Caco-2 (cell line): Measurements from ENCODE around the gene UBE2E2. TPM values are rescaled to one million over a fixed set of nuclear protein-coding genes. Genes with fewer than 3 reads are reported as not detected.

Experiments used
- BruUV-seq: library from RNA; stranded (reverse); fragments of 400-500 nt; replicated peaks from 2 replicates; lab custom pipeline; 2021; lab: Mats Ljungman, UMichigan
- CTCF ChIA-PET: fragments of 300-600 bp; sonication (Branson Sonifier 250); formaldehyde crosslinking; loops from one replicate; lab custom pipeline; 2022; ENCODE audit warnings: antibody characterized with exemption; lab: Charles Lee
- POLR2A ChIA-PET: fragments of 300-600 bp; sonication (Branson Sonifier 250); formaldehyde crosslinking; loops from one replicate; lab custom pipeline; 2022; ENCODE audit warnings: antibody characterized with exemption; lab: Charles Lee
- DNase-seq, 2 experiments: peaks; one replicate each; pipeline versions ENCODE4 v3.0.0 to v3.0.0-alpha.2; 2020 to 2022
- H3K27me3 ChIP-seq: replicated peaks from 2 replicates; pipeline ENCODE4 v1.6.0; 2011; ENCODE audit warnings: low read length; ENCODE audit not compliant: control insufficient read depth, insufficient read depth
- H3K36me3 ChIP-seq: 2 replicates; pipeline ENCODE4 v1.5.1; 2011; ENCODE audit warnings: low read length; ENCODE audit not compliant: control insufficient read depth, insufficient read depth
- H3K4me1 ChIP-seq: fragments of 250-450 bp; sonication (Bioruptor Pico); 2 replicates; pipeline ENCODE4 v1.5.1; 2020; ENCODE audit warnings: mild to moderate bottlenecking
- H3K4me3 ChIP-seq: 2 replicates; pipeline ENCODE4 v1.5.1; 2011; ENCODE audit warnings: low read depth, mild to moderate bottlenecking, control low read depth, low read length
- H3K9me3 ChIP-seq: fragments of 250-450 bp; sonication (Bioruptor Pico); 2 replicates; pipeline ENCODE4 v1.5.1; 2020; ENCODE audit warnings: mild to moderate bottlenecking, moderate library complexity
- H3K27ac Mint-ChIP-seq: one replicate; pipeline ENCODE4 v1.8.0; 2022; ENCODE audit warnings: mixed read lengths; ENCODE audit not compliant: unreplicated experiment
- H3K27me3 Mint-ChIP-seq: one replicate; pipeline ENCODE4 v1.8.0; 2022; ENCODE audit warnings: mixed read lengths; ENCODE audit not compliant: insufficient read depth, unreplicated experiment
- H3K36me3 Mint-ChIP-seq: one replicate; pipeline ENCODE4 v1.8.0; 2022; ENCODE audit warnings: mild to moderate bottlenecking, mixed read lengths; ENCODE audit not compliant: insufficient read depth, unreplicated experiment
- H3K4me1 Mint-ChIP-seq: one replicate; pipeline ENCODE4 v1.8.0; 2022; ENCODE audit warnings: low read depth, mixed read lengths; ENCODE audit not compliant: unreplicated experiment
- H3K4me3 Mint-ChIP-seq: one replicate; pipeline ENCODE4 v1.8.0; 2022; ENCODE audit warnings: mild to moderate bottlenecking, moderate library complexity, mixed read lengths; ENCODE audit not compliant: unreplicated experiment
- H3K9me3 Mint-ChIP-seq: one replicate; pipeline ENCODE4 v1.8.0; 2022; ENCODE audit warnings: mixed read lengths; ENCODE audit not compliant: unreplicated experiment
- CTCF ChIP-seq, 2 experiments: fragments of 200-600 bp in 1 of 2; IDR thresholded peaks; 1 replicate in 1 of 2; 2 replicates in 1 of 2; pipeline versions ENCODE4 v1.5.1 to v1.8.0; 2011 to 2022; ENCODE audit warnings: antibody characterized with exemption in 1 of 2, control low read depth in 1 of 2, inconsistent platforms in 1 of 2, low read depth in 1 of 2, low read length in 1 of 2, mild to moderate bottlenecking in 1 of 2, moderate library complexity in 1 of 2; ENCODE audit not compliant: insufficient read depth in 1 of 2, severe bottlenecking in 1 of 2, unreplicated experiment in 1 of 2
- intact Hi-C: fragments of 100-400 bp; cut with micrococcal nuclease; formaldehyde crosslinking; loops from one replicate; pipeline ENCODE4 v1.10.0; 2022; ENCODE audit not compliant: unreplicated experiment
- total RNA-seq: library from RNA; stranded (reverse); gene quantifications from 2 replicates; pipeline ENCODE4 v1.2.3, GENCODE V29; 2022

Gene UBE2E2
- total RNA-seq, 1 experiment from 2014 or later, result 83.8 TPM

DNA sequence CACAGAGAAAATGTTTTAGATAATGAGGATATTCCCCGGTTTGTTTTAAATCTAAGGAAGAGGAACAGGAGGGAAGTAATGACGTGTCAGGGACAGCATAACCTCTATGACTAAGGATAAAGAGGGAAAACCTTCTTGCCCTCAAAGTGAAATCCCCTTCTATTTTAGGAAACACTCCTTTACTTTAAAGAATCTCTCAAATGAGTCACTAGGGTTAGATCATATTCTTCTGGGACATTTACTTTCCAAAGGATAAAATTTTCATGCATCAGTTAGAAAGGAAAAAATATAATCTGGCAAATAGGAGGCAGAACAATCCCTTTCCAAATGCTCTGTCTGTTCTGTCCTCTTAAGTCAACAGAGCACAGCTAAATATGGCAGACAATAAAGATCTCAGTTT lies 43.2 kb upstream of the UBE2E2 start:
- POLR2A ChIA-PET, result no interaction called here
- Histone ChIP-seq H3K27me3 (no peaks in the 10 kb centered on the region), H3K36me3 (no peaks in the 10 kb centered on the region), H3K4me3 (no peak overlapping the region), H3K4me1 (no peaks in the 10 kb centered on the region), H3K9me3 (peaks cover 6% of the 10 kb centered on the region; the same call in 1 of the 2 replicates)
- H3K4me3 Mint-ChIP-seq, result no peak overlapping the region
- H3K27ac Mint-ChIP-seq, result no peak overlapping the region
- intact Hi-C loops, result no loop called here
- H3K9me3 Mint-ChIP-seq, result peaks cover 9% of the 10 kb centered on the region
- BruUV-seq, result no TSS peak
- TF ChIP-seq CTCF (IDR thresholded peaks at IDR 0.05; ENCODE audit: insufficient read depth in 1 of 2, low read depth in 1 of 2, low read length in 1 of 2, severe bottlenecking in 1 of 2, unreplicated experiment in 1 of 2), result no peak
- H3K4me1 Mint-ChIP-seq, result peaks cover 17% of the 10 kb centered on the region
- no peaks in the 10 kb centered on the region for H3K36me3 Mint-ChIP-seq
- peaks cover 3% of the 10 kb centered on the region for H3K27me3 Mint-ChIP-seq
- CTCF ChIA-PET, result no interaction called here
- no peak for DNase-seq

- no peak overlapping the region for H3K27ac Mint-ChIP-seq
- Histone ChIP-seq H3K4me3 (no peak overlapping the region), H3K4me1 (no peaks in the 10 kb centered on the region), H3K36me3 (no peaks in the 10 kb centered on the region), H3K27me3 (no peaks in the 10 kb centered on the region), H3K9me3 (no peaks in the 10 kb centered on the region)
- no TSS peak for BruUV-seq
- ChIA-PET CTCF (no interaction called here), POLR2A (no interaction called here)
- peaks cover 3% of the 10 kb centered on the region for H3K27me3 Mint-ChIP-seq
- no peaks in the 10 kb centered on the region for H3K36me3 Mint-ChIP-seq
- TF ChIP-seq CTCF (IDR thresholded peaks at IDR 0.05; ENCODE audit: insufficient read depth in 1 of 2, low read depth in 1 of 2, low read length in 1 of 2, severe bottlenecking in 1 of 2, unreplicated experiment in 1 of 2), result no peak
- DNase-seq, result no peak
- no peak overlapping the region for H3K4me3 Mint-ChIP-seq
- peaks cover 9% of the 10 kb centered on the region for H3K9me3 Mint-ChIP-seq
- peaks cover 17% of the 10 kb centered on the region for H3K4me1 Mint-ChIP-seq
- intact Hi-C loops, result no loop called here
These were observed 41.8 kb upstream of the UBE2E2 start for GRCh38 chr3:23161308-23161707.

DNA sequence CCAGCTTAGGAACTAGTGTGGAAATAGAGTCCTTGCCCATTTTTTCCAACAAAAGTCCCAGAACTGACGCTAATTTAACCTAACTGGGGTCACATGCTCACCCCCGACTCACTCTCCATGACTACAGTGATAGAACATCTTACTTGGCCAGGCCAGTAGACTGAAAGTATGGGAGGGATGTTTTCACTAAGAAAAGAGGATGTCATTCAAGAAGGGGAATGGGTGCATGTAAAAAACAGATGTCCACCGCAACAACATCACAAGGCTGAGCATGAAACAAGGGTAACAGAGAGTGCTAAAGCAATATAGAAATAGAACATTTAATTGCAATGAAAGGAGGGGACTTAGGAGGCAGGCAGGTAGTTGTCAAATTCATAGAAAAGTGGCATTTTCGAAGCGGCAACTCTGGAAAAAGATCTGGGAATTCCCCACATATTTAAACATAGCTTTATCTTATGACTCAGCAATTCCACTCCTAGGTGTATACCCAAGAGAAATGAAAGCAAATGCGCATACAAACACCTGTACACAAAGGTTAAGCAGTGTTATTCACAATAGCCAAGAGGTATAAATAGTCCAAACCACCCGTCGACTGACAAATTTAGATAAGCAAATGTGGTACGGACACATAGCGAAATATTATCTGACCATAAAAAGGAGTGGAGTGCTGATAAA lies 41.1 kb upstream of the UBE2E2 start:
- no peaks in the 10 kb centered on the region for H3K36me3 Mint-ChIP-seq
- ChIA-PET POLR2A (no interaction called here), CTCF (no interaction called here)
- peaks cover 17% of the 10 kb centered on the region for H3K4me1 Mint-ChIP-seq
- peak overlapping the region; percentile 9 for H3K27ac Mint-ChIP-seq
- H3K9me3 Mint-ChIP-seq, result peaks cover 9% of the 10 kb centered on the region
- no peaks in the 10 kb centered on the region for H3K27me3 ChIP-seq
- no TSS peak for BruUV-seq
- H3K27me3 Mint-ChIP-seq, result no peaks in the 10 kb centered on the region
- peak overlapping the region; percentile 17 for H3K4me3 Mint-ChIP-seq
- H3K9me3 ChIP-seq, result no peaks in the 10 kb centered on the region
- H3K36me3 ChIP-seq, result no peaks in the 10 kb centered on the region
- intact Hi-C loops, result no loop called here
- TF ChIP-seq CTCF (IDR thresholded peaks at IDR 0.05; ENCODE audit: insufficient read depth in 1 of 2, low read depth in 1 of 2, low read length in 1 of 2, severe bottlenecking in 1 of 2, unreplicated experiment in 1 of 2), result no peak
- no peak for DNase-seq
- no peak overlapping the region for H3K4me3 ChIP-seq
- H3K4me1 ChIP-seq, result no peaks in the 10 kb centered on the region
